IMR-90 (cell line): ENCODE measurements around the gene NRP2. TPM values are rescaled to one million over a fixed set of nuclear protein-coding genes. Genes with fewer than 3 reads are reported as not detected.

ENCODE experiments used
- ATAC-seq: fragments of 200-7000 bp; cut with Tn5 transposase; 2 replicates; pipeline ENCODE4 v1.9.1; 2020; ENCODE audit warnings: low read depth, mild to moderate bottlenecking, moderate library complexity
- BruUV-seq: library from RNA; stranded (reverse); fragments of 400-500 nt; replicated peaks from 2 replicates; lab custom pipeline; 2021; lab: Mats Ljungman, UMichigan
- CTCF ChIA-PET: fragments of 300-600 bp; formaldehyde crosslinking; extraction: SDS; loops from one replicate; lab custom pipeline; 2021; ENCODE audit warnings: antibody characterized with exemption; lab: Yijun Ruan, JAX
- POLR2A ChIA-PET: fragments of 300-600 bp; sonication (Branson Sonifier 250); formaldehyde crosslinking; loops from one replicate; lab custom pipeline; 2022; ENCODE audit warnings: antibody characterized with exemption; ENCODE audit not compliant: unreplicated experiment; lab: Charles Lee
- DNase-seq: peaks from one replicate; pipeline ENCODE4 v3.0.0; 2013
- H2AFZ ChIP-seq: replicated peaks from 2 replicates; pipeline ENCODE3; 2013; ENCODE audit warnings: low read length, mild to moderate bottlenecking; ENCODE audit not compliant: poor library complexity
- H2AK5ac ChIP-seq: 2 replicates; pipeline ENCODE4 v1.6.1; 2013; ENCODE audit warnings: low read depth, low read length, inconsistent platforms
- H2AK9ac ChIP-seq: replicated peaks from 2 replicates; pipeline ENCODE3; 2013; ENCODE audit warnings: mild to moderate bottlenecking, low read depth, low read length, moderate library complexity; ENCODE audit not compliant: poor library complexity
- H2BK120ac ChIP-seq: 2 replicates; pipeline ENCODE4 v1.6.1; 2013; ENCODE audit warnings: low read depth, low read length, inconsistent platforms
- H2BK15ac ChIP-seq: 3 replicates; pipeline ENCODE4 v1.6.1; 2013; ENCODE audit warnings: low read depth, low read length, inconsistent platforms
- H2BK20ac ChIP-seq: 2 replicates; pipeline ENCODE4 v1.6.1; 2013; ENCODE audit warnings: low read depth, mild to moderate bottlenecking, inconsistent platforms, low read length, moderate library complexity
- H2BK5ac ChIP-seq: 2 replicates; pipeline ENCODE4 v1.6.1; 2013; ENCODE audit warnings: mild to moderate bottlenecking, low read depth, low read length, inconsistent platforms; ENCODE audit not compliant: poor library complexity, severe bottlenecking
- H3K14ac ChIP-seq: replicated peaks from 2 replicates; pipeline ENCODE4 v1.6.1; 2013; ENCODE audit warnings: low read depth, low read length, inconsistent platforms
- H3K18ac ChIP-seq: 2 replicates; pipeline ENCODE4 v1.6.1; 2013; ENCODE audit warnings: low read depth, low read length, control low read depth
- H3K23ac ChIP-seq: 2 replicates; pipeline ENCODE4 v1.6.1; 2013; ENCODE audit warnings: low read depth, low read length, inconsistent platforms
- H3K27ac ChIP-seq: 2 replicates; pipeline ENCODE4 v1.5.1; 2013; ENCODE audit warnings: mild to moderate bottlenecking, control low read depth, low read length; ENCODE audit not compliant: insufficient read depth
- H3K27me3 ChIP-seq: 2 replicates; pipeline ENCODE4 v1.6.1; 2013; ENCODE audit warnings: low read length; ENCODE audit not compliant: control insufficient read depth, insufficient read depth
- H3K36me3 ChIP-seq: 2 replicates; pipeline ENCODE4 v1.6.1; 2013; ENCODE audit warnings: low read length, mixed read lengths; ENCODE audit not compliant: control insufficient read depth, insufficient read depth
- H3K4ac ChIP-seq: 2 replicates; pipeline ENCODE4 v1.6.1; 2013; ENCODE audit warnings: low read depth, low read length, inconsistent platforms
- H3K4me1 ChIP-seq: 2 replicates; pipeline ENCODE4 v1.6.1; 2013; ENCODE audit warnings: low read length, mixed read lengths; ENCODE audit not compliant: control insufficient read depth, insufficient read depth
- H3K4me2 ChIP-seq: 2 replicates; pipeline ENCODE4 v1.6.1; 2013; ENCODE audit warnings: low read depth, mild to moderate bottlenecking, control low read depth, low read length, moderate library complexity
- H3K4me3 ChIP-seq: 2 replicates; pipeline ENCODE4 v1.5.1; 2013; ENCODE audit warnings: low read depth, mild to moderate bottlenecking, control low read depth, low read length, moderate library complexity; ENCODE audit not compliant: insufficient read depth
- H3K56ac ChIP-seq: 2 replicates; pipeline ENCODE4 v1.6.1; 2013; ENCODE audit warnings: low read length, inconsistent platforms; ENCODE audit not compliant: insufficient read depth; ENCODE audit errors: extremely low read depth
- H3K79me1 ChIP-seq, 2 experiments: 2 replicates each; pipeline ENCODE4 v1.6.1; 2013; ENCODE audit warnings: low read length in 2 of 2, inconsistent platforms in 1 of 2, low read depth in 1 of 2
- H3K9ac ChIP-seq: 2 replicates; pipeline ENCODE4 v1.6.1; 2013; ENCODE audit warnings: low read depth, low read length, control low read depth
- H3K9me1 ChIP-seq: 2 replicates; pipeline ENCODE4 v1.6.1; 2013; ENCODE audit warnings: low read length, inconsistent platforms; ENCODE audit not compliant: insufficient read depth
- H3K9me3 ChIP-seq: 2 replicates; pipeline ENCODE4 v1.6.1; 2013; ENCODE audit warnings: low read length; ENCODE audit not compliant: control insufficient read depth, insufficient read depth
- H4K20me1 ChIP-seq: 2 replicates; pipeline ENCODE4 v1.6.1; 2013; ENCODE audit warnings: low read length, inconsistent platforms; ENCODE audit not compliant: insufficient read depth
- H4K5ac ChIP-seq: 2 replicates; pipeline ENCODE4 v1.6.1; 2013; ENCODE audit warnings: mild to moderate bottlenecking, low read depth, low read length, control low read depth
- H4K8ac ChIP-seq, 2 experiments: 2 replicates each; pipeline ENCODE4 v1.6.1; 2013; ENCODE audit warnings: low read depth in 2 of 2, low read length in 2 of 2, control low read depth in 1 of 2, inconsistent platforms in 1 of 2
- H4K91ac ChIP-seq: 2 replicates; pipeline ENCODE4 v1.6.1; 2013; ENCODE audit warnings: low read depth, low read length, inconsistent platforms; ENCODE audit not compliant: insufficient read depth
- BHLHE40 ChIP-seq: fragments of 150-350 bp; IDR thresholded peaks from 2 replicates; pipeline ENCODE4 v1.6.1; 2016; ENCODE audit warnings: mild to moderate bottlenecking, low read depth, low read length
- CEBPB ChIP-seq: IDR thresholded peaks from 2 replicates; pipeline ENCODE4 v1.6.1; 2012; ENCODE audit warnings: low read depth, low read length, improper control_type of control experiment
- CHD1 ChIP-seq: IDR thresholded peaks from 2 replicates; pipeline ENCODE4 v1.6.1; 2012; ENCODE audit warnings: low read depth, low read length, improper control_type of control experiment
- CTCF ChIP-seq: conservative IDR thresholded peaks from 2 replicates; pipeline ENCODE4 v1.5.1; 2012; ENCODE audit warnings: mild to moderate bottlenecking, low read depth, low read length, improper control_type of control experiment
- ELK1 ChIP-seq: fragments of 150-350 bp; IDR thresholded peaks from 2 replicates; pipeline ENCODE4 v1.6.1; 2016; ENCODE audit warnings: low read depth, mild to moderate bottlenecking, low read length, moderate library complexity, borderline replicate concordance
- FOS ChIP-seq: fragments of 150-350 bp; IDR thresholded peaks from 2 replicates; pipeline ENCODE4 v1.6.1; 2016; ENCODE audit warnings: low read depth, low read length
- MAZ ChIP-seq: IDR thresholded peaks from 2 replicates; pipeline ENCODE4 v1.6.1; 2012; ENCODE audit warnings: low read depth, mild to moderate bottlenecking, low read length, improper control_type of control experiment, moderate library complexity, borderline replicate concordance
- MXI1 ChIP-seq: IDR thresholded peaks from 2 replicates; pipeline ENCODE4 v1.6.1; 2012; ENCODE audit warnings: low read depth, mild to moderate bottlenecking, low read length, moderate library complexity, borderline replicate concordance
- NFE2L2 ChIP-seq: fragments of 150-350 bp; IDR thresholded peaks from 2 replicates; pipeline ENCODE4 v1.6.1; 2016; ENCODE audit warnings: low read depth, mild to moderate bottlenecking, low read length
- POLR2A ChIP-seq: IDR thresholded peaks from 2 replicates; pipeline ENCODE4 v1.6.1; 2012; ENCODE audit warnings: mild to moderate bottlenecking, low read depth, low read length
- RCOR1 ChIP-seq: IDR thresholded peaks from 2 replicates; pipeline ENCODE4 v1.6.1; 2012; ENCODE audit warnings: mild to moderate bottlenecking, low read length, improper control_type of control experiment; ENCODE audit not compliant: insufficient replicate concordance
- WGBS, 2 experiments: methylation state at CpG; one replicate each; pipeline versions ENCODE4 v1.1.5 to v1.1.7; 2013; ENCODE audit warnings: missing lambda C conversion rate in 2 of 2; ENCODE audit not compliant: insufficient read length in 1 of 2; ENCODE audit errors: extremely low coverage in 2 of 2; 5-methylcytosine and 5-hydroxymethylcytosine counted together
- dilution Hi-C: fragments of 300-500 bp; cut with HindIII; formaldehyde crosslinking; loops from one replicate; pipeline ENCODE4 v1.14.3; 2018; ENCODE audit warnings: low sequenced_read_pairs; ENCODE audit not compliant: unreplicated experiment
- in situ Hi-C: fragments of 300-500 bp; cut with MboI; formaldehyde crosslinking; loops from 3 replicates; pipeline ENCODE4 v1.14.3; 2019; ENCODE audit warnings: low sequenced_read_pairs, inconsistent platforms, mixed read lengths
- intact Hi-C: fragments of 100-400 bp; cut with micrococcal nuclease; formaldehyde crosslinking; loops from 2 replicates; pipeline ENCODE4 v1.10.0; 2022
- polyA plus RNA-seq, 3 experiments: library from polyadenylated mRNA; depleted of rRNA; stranded (reverse); fragments of >200 nt; gene quantifications; 2 replicates each; pipeline ENCODE4 v1.2.3, GENCODE V29; 2012; ENCODE audit warnings: low replicate concordance in 1 of 3
- total RNA-seq: library from RNA; depleted of rRNA; stranded (reverse); fragments of >200 nt; gene quantifications from 2 replicates; pipeline ENCODE4 v1.2.3, GENCODE V29; 2012

Gene NRP2
- total and polyA plus RNA-seq, 2 of the 4 experiments (the other 2 are of a cell fraction) = 46.4 to 51.3 TPM

- H3K27me3 ChIP-seq = no peaks in the 10 kb centered on the region
- H3K4ac ChIP-seq = no peak overlapping the region
- no peak overlapping the region for H3K56ac ChIP-seq
- H3K79me1 ChIP-seq = no peaks in the 10 kb centered on the region; a peak in 1 of 4 replicates
- H2BK5ac ChIP-seq = no peak overlapping the region
- H3K14ac ChIP-seq = no peak overlapping the region
- no peak overlapping the region for H4K5ac ChIP-seq
- CTCF ChIA-PET = no interaction called here
- H3K4me3 ChIP-seq = no peak overlapping the region
- H3K4me1 ChIP-seq = peaks cover 20% of the 10 kb centered on the region
- dilution Hi-C loops = no loop called here
- no peak for TF ChIP-seq POLR2A
- TF ChIP-seq RCOR1 = no peak
- no peak for TF ChIP-seq CHD1
- no peak for TF ChIP-seq MXI1
- no peak for TF ChIP-seq BHLHE40
- TF ChIP-seq FOS = no peak
- no peak for TF ChIP-seq NFE2L2
- no peak for TF ChIP-seq CTCF
- TF ChIP-seq MAZ = no peak
- TF ChIP-seq CEBPB = no peak
- no peak for TF ChIP-seq ELK1
- ATAC-seq = no peak
- 60% methylated on average over 1 of the region's 5 CpGs; no CpG with 5 or more reads in 1 of the 2 experiments for WGBS, 2 experiments
- intact Hi-C loops = loop anchor here (2.0 kb wide), 1 partner anchor 17 kb away; no protein-coding TSS in a partner anchor
- POLR2A ChIA-PET = no interaction called here
- no peak overlapping the region for H3K23ac ChIP-seq
- H3K4me2 ChIP-seq = no peak overlapping the region
- H3K9me3 ChIP-seq = no peaks in the 10 kb centered on the region
- no peak overlapping the region for H2BK15ac ChIP-seq
- no peak overlapping the region for H3K9ac ChIP-seq
- H4K20me1 ChIP-seq = no peaks in the 10 kb centered on the region
- no peak overlapping the region for H4K91ac ChIP-seq
- no peak overlapping the region for H4K8ac ChIP-seq
- H2BK20ac ChIP-seq = no peak overlapping the region
- no peak overlapping the region for H2AK9ac ChIP-seq
- H3K27ac ChIP-seq = no peak overlapping the region
- H3K36me3 ChIP-seq = peaks cover 60% of the 10 kb centered on the region
- DNase-seq = no peak
- no TSS peak for BruUV-seq
- H2AK5ac ChIP-seq = no peak overlapping the region
- peaks cover 16% of the 10 kb centered on the region for H3K9me1 ChIP-seq
- in situ Hi-C loops = no loop called here
- no peak overlapping the region for H3K18ac ChIP-seq
- no peak overlapping the region for H2AFZ ChIP-seq
- peak overlapping the region; percentile 31; the same call in 1 of the 2 replicates for H2BK120ac ChIP-seq
Observed at GRCh38 chr2:205751569-205752031, 69.3 kb downstream of the NRP2 start.
